SK-N-MC (cell line): Measurements from ENCODE around the gene DYRK3.

Source experiments
- EZH2 ChIP-seq: fragments of 200-600 bp; sonication (generic); IDR thresholded peaks from one replicate; pipeline ENCODE4 v1.6.1; 2017; ENCODE audit warnings: antibody characterized with exemption
- POLR2AphosphoS5 ChIP-seq: IDR thresholded peaks from 2 replicates; pipeline ENCODE4 v1.6.1; 2012; ENCODE audit warnings: mild to moderate bottlenecking, low read depth, low read length, borderline replicate concordance

DNA sequence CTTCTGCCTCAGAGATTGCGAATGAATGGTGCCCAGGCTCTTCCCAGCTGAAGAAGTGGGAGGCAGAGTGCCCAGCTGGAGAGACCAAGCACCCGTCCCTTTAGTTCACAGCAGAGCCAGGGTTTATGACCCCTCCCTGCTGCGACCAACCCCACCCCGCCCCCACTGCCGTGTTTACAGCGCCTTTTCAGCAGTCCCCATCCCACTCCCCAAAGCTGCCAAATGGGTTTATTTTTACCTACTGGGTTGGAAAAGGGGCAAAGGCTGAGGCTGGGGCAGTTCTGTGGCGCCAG lies 23.6 kb downstream of the DYRK3 start:
- TF ChIP-seq POLR2AphosphoS5 (no peak), EZH2 (no peak)
